ENCODE results near the gene NIPAL4. TPM values are rescaled to one million over a fixed set of nuclear protein-coding genes. Genes with fewer than 3 reads are reported as not detected.
"Not testable (repeated sequence)": the region's sequence is repeated elsewhere in the genome, so short reads cannot be mapped to it uniquely, and the experiment has no call there.

The NIPAL4 gene
- total RNA-seq, result 0.44 and 0.64 TPM in 2 replicates

DNA sequence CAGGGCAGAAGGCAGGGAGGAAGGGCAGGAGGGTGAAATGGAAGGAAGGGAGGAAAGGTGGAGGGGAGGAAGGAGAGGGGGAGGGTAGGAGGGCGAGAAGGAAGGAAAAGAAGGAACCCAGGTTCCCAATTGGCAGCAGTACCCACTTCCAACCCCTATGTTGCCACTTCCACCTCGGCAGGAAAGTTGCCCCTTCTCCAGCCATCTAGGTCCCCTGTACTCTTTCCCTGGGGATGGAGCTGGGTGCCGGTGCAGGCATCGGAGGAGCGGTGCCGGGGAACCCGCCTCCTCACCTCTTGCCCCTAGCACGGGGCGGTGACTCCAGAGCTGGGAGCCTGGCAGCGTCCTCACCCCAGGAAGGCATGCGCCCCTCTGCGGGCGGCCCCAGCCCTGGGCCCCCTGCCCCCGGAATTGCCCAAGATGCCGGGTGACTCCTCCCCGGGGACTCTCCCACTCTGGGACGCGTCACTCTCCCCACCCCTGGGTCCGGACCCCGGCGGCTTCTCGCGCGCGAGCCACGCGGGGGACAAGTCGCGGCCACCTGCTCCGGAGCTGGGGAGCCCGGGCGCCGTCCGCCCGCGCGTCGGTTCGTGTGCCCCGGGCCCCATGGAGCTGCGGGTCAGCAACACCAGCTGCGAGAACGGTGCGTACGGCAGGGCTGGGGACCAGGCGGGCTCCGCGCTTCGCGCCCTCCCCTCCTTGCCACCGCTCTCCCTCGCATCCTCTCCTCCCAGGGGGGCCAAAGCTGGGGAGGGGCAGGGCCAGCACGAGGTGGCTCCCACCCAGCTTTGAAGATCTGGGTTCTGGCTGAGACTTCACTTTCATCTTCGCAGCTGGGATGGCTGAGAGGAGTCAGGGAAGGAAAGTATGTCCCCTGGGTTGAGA, at the start of gene NIPAL4:
Gene NIPAL4, plus strand, starts transcription at position 499 of the 885 bp plus-strand sequence. Its CDS starts 108 bp downstream, at position 607.
- DNase-seq (ENCODE audit: extremely low read depth, low read depth, low spot score), result no peak

- no peak for DNase-seq (ENCODE audit: extremely low read depth, low read depth, low spot score)
Measured at GRCh38 chr5:157415838-157416237, 44.2 kb upstream of the NIPAL4 start.

DNA sequence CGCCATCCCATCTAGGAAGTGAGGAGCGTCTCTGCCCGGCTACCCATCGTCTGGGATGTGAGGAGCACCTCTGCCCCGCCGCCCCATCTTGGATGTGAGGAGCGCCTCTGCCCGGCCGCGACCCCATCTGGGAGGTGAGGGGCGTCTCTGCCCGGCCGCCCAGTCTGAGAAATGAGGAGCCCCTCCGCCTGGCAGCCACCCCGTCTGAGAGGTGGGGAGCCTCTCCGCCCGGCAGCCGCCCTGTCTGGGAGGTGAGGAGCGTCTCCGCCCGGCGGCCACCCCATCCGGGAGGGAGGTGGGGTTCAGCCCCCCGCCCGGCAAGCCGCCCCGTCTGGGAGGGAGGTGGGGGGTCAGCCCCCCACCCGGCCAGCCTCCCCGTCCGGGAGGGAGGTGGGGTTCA, 40.5 kb upstream of the NIPAL4 start:
- DNase-seq (ENCODE audit: extremely low read depth, low read depth, low spot score), result not testable (repeated sequence)

DNA sequence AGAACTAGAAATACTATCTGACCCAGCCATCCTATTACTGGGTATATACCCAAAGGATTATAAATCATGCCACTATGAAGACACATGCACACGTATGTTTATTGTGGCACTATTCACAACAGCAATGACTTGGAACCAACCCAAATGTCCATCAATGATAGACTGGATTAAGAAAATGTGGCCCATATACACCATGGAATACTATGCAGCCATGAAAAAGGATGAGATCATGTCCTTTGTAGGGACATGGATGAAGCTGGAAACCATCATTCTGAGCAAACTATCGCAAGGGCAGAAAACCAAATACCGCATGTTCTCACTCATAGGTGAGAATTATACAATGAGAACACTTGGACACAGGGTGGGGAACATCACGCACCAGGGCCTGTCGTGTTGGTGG, 30.1 kb upstream of the NIPAL4 start:
- DNase-seq (ENCODE audit: extremely low read depth, low read depth, low spot score), result not testable (repeated sequence)

GRCh38 chr5:157431544-157432200, 28.3 kb upstream of the NIPAL4 start:
- peak; percentile 31 for DNase-seq (ENCODE audit: extremely low read depth, low read depth, low spot score)

DNA sequence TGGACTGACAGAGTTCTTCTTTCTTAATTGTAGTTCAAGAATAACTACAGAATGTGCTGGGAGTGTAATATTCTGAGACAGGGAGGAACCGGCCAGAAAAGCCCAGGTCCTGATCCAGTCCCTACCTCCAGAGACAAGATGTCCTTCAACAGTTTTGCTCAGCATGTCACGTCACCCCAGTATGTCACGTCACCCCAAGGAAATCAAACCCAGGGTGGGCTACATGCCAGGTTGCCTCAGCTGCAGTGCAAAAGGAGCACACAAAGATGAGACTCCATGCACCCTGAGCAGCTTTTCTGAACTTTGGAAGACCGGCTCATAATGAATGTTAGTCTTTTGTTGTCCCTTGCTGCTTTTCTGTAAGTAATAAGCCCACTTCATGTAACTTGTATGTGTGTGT, 25.9 kb upstream of the NIPAL4 start:
- DNase-seq (ENCODE audit: extremely low read depth, low read depth, low spot score), result no peak

DNA sequence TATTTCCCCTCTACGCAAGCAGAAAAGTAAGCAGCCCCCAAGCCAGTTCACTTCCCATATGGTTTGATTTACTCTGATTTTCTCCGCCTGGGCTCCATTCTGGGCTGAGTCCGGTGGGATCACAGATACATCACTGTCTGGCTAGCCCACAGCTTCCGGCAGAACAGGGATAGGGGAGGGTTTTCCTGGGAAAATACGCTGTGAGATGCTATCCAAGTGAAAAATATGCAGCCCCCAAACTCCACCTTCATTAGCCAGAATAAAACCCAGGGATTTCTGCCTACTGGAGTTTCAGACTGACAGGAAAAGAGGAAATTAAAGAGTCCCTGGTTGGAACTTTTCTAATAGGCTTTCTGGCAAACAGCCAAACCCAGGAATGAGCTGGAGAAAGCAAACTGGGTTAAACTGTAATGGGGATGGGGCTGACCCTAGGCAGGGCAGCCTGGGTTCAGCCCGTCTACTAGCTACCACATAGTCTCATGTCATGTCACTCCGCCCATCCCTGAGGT, 16.9 kb upstream of the NIPAL4 start:
- no peak for DNase-seq (ENCODE audit: extremely low read depth, low read depth, low spot score)

- DNase-seq (ENCODE audit: extremely low read depth, low read depth, low spot score), result no peak
Measured at GRCh38 chr5:157444224-157444623, 15.8 kb upstream of the NIPAL4 start.

- no peak for DNase-seq (ENCODE audit: extremely low read depth, low read depth, low spot score)
Measured at GRCh38 chr5:157445745-157446411, 14.1 kb upstream of the NIPAL4 start.

DNA sequence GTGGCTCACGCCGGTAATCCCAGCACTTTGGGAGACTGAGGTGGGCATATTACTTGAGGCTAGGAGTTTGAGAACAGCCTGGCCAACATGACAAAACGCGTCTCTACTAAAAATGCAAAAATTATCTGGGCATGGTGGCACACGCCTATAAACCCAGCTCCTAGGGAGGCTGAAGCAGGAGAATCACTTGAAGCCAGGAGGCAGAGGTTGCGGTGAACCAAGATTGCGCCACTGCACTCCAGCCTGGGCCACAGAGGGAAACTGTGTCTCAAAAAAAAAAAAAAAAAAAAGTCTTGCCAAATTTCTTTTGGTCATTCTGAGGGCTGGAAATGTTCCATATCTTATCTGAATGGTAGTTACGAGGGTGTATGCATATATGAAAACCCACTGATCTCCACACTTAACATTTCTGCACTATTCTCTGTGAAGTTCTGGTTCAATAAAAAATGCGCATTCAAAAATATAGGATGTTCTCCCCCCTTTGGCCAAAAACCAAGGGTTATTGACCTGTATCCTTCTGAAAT, 13.5 kb upstream of the NIPAL4 start:
- DNase-seq (ENCODE audit: extremely low read depth, low read depth, low spot score), result no peak

DNA sequence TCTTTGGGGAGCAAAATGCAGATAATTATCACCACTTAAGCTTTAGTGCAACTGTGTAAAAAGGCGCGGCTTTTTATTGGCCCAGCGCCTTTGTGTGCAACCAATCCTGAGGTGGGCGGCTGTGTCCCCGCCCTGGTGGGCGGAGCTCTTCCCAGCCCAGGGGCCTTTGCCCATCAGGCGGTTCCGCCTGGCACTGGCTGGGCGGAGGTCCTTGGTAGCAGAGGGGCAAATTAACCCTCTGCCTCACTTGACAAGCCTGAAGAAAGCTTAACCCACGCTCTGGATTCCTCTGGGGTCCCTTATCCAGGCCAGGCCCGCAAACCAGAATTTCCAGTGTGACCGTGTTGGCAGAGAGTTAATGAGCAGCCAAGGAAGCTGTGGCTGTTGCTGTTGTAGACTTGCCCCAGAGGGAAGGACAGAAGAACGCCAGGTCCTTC, 12.8 kb upstream of the NIPAL4 start:
- DNase-seq (ENCODE audit: extremely low read depth, low read depth, low spot score), result no peak

DNA sequence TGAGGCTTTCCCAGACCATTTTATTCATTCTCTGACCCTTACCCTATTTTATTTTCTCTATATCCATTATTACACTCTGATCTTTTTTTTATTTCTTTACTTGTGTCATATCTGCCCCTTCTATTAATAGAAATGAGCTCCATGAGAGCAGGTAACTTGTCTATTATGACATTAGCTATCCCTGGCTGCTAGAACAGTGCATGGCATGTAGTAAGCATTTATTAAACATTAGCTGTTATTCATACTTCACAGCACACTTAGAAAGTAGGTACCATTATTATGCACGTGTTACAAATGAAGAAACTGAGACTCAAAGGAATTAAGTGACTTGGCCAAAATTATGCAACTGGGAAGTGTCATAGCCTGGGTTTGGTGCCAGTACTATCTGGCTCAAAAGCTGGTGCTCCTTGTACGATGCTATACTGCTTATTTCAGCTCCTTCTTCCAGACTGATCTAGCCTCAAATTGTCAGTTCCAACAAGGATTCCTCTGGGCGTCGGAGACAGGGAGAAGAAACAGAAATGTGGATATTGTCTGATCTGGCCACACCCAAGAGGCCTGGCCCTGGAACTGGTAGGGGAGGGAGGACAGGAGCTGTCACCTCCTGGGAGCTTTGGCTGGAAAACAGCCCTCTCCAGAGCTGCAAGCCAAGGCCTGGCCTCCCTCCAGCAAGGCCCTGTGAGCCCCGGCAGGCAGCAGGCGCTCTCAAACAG, 10.8 kb upstream of the NIPAL4 start:
- DNase-seq (ENCODE audit: extremely low read depth, low read depth, low spot score), result no peak

- DNase-seq (ENCODE audit: extremely low read depth, low read depth, low spot score), result no peak
Measured at GRCh38 chr5:157450024-157450423, 10.0 kb upstream of the NIPAL4 start.

DNA sequence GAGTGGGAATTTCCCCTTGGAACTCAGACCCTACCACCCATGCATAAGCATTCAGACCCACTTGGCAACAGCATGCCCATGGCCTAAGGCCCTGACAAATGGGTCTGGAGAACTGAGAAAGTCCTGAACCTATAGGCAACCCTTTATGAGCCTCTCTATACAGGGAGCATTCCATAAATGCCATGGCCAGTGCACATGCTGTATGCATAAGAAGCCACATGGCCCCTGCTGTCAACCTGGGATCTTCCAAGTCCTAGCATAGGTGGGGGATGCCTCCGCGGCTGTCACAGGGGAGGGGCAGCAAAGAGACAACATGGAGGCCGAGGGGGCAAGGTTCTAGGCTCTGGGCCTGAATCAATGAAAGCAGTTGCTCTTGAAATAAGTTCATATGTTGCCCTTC, 8.2 kb upstream of the NIPAL4 start:
- no peak for DNase-seq (ENCODE audit: extremely low read depth, low read depth, low spot score)

- no peak for DNase-seq (ENCODE audit: extremely low read depth, low read depth, low spot score)
Measured at GRCh38 chr5:157454273-157454672, 5.7 kb upstream of the NIPAL4 start.

GRCh38 chr5:157455057-157455456, 5.0 kb upstream of the NIPAL4 start:
- no peak for DNase-seq (ENCODE audit: extremely low read depth, low read depth, low spot score)

DNA sequence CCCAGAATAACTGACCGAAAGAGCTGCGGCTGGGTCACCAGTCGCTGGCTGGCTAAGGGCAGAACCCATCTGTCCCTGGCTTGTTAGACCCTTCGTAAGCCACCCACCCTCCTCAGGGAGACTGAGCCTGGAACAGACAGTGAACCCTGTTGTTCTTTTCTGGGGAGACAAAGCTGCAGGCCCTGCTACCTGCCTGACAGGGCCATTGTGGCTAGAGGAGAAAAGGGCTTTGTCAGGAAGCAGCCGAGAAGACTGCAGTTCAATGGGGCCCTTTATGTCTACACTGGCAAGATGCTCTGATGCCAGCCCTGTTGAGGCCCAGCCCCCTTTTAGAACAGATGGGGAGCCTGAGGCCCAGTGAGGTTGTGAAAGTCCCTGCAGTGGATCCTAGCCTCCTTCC, 3.7 kb upstream of the NIPAL4 start:
- DNase-seq (ENCODE audit: extremely low read depth, low read depth, low spot score), result no peak

- no peak for DNase-seq (ENCODE audit: extremely low read depth, low read depth, low spot score)
Measured at GRCh38 chr5:157457391-157457790, 2.6 kb upstream of the NIPAL4 start.

GRCh38 chr5:157458835-157459234, 1.2 kb upstream of the NIPAL4 start:
- no peak for DNase-seq (ENCODE audit: extremely low read depth, low read depth, low spot score)
